ENCODE results near the gene ZNF445. TPM values are rescaled to one million over a fixed set of nuclear protein-coding genes. Genes with fewer than 3 reads are reported as not detected.
"Not testable (repeated sequence)": the region's sequence is repeated elsewhere in the genome, so short reads cannot be mapped to it uniquely, and the experiment has no call there.

ZNF445 gene
- total RNA-seq, 1 experiment from 2014 or later: 5.9 TPM

- DNase-seq (ENCODE audit: low read depth): no peak
Measured at GRCh38 chr3:44402548-44402947, 74.9 kb downstream of the ZNF445 start.

- no peak for DNase-seq (ENCODE audit: low read depth)
Measured at GRCh38 chr3:44400771-44401170, 76.7 kb downstream of the ZNF445 start.

GRCh38 chr3:44398853-44399252, 78.6 kb downstream of the ZNF445 start:
- no peak for DNase-seq (ENCODE audit: low read depth)

- DNase-seq (ENCODE audit: low read depth): not testable (repeated sequence)
Measured at GRCh38 chr3:44398271-44398670, 79.2 kb downstream of the ZNF445 start.

- DNase-seq (ENCODE audit: low read depth): no peak
Measured at GRCh38 chr3:44396200-44397171, 81.0 kb downstream of the ZNF445 start.

- DNase-seq (ENCODE audit: low read depth): no peak
Measured at GRCh38 chr3:44395714-44396113, 81.8 kb downstream of the ZNF445 start.

GRCh38 chr3:44392489-44392888, 85.0 kb downstream of the ZNF445 start:
- no peak for DNase-seq (ENCODE audit: low read depth)

- DNase-seq (ENCODE audit: low read depth): no peak
Measured at GRCh38 chr3:44387404-44387803, 90.1 kb downstream of the ZNF445 start.

Other genes starting within 250 kb of the ZNF445 start
- gene TOPAZ1, start 235.8 kb downstream of the ZNF445 start, total RNA-seq (2014; rRNA removed; shearing (Covaris generic)): not detected in 2 replicates
- 11.7 and 13.9 TPM in 2 replicates for gene TCAIM, start 138.9 kb downstream of the ZNF445 start, total RNA-seq (2014; rRNA removed; shearing (Covaris generic))
- gene ZKSCAN7, start 77.5 kb upstream of the ZNF445 start, total RNA-seq (2014; rRNA removed; shearing (Covaris generic)): 0.10 and 0.33 TPM in 2 replicates
- gene ZNF660, start 107.3 kb upstream of the ZNF445 start, total RNA-seq (2014; rRNA removed; shearing (Covaris generic)): 0.11 and 0.60 TPM in 2 replicates
- gene ZNF197, start 147.4 kb upstream of the ZNF445 start, total RNA-seq (2014; rRNA removed; shearing (Covaris generic)): 6.7 and 7.6 TPM in 2 replicates
- gene ZNF35, start 171.1 kb upstream of the ZNF445 start, total RNA-seq (2014; rRNA removed; shearing (Covaris generic)): 14.6 and 19.8 TPM in 2 replicates
- 0.37 and 0.72 TPM in 2 replicates for gene ZNF502, start 235.0 kb upstream of the ZNF445 start, total RNA-seq (2014; rRNA removed; shearing (Covaris generic))

Data from HT1080 (cell line).